Body of pancreas (tissue), 4 donors: Measurements from ENCODE around the gene DNAH12. TPM values are rescaled to one million over a fixed set of nuclear protein-coding genes. Genes with fewer than 3 reads are reported as not detected.

Source experiments
- ATAC-seq: fragments of 150-250 bp; one replicate; pipeline ENCODE4 v1.9.1; 2016
- DNase-seq, 4 donors: peaks; one replicate each; pipeline ENCODE4 v3.0.0-alpha.2; 2019
- H3K27ac ChIP-seq, 4 donors: fragments of 200-600 bp; sonication (generic); 1 replicate in 3 of 4; 2 replicates in 1 of 4; pipeline versions ENCODE4 v1.5.1 to v1.6.1; 2016 to 2019; ENCODE audit warnings: mild to moderate bottlenecking in 1 of 4, mixed read lengths in 1 of 4, moderate library complexity in 1 of 4
- H3K27me3 ChIP-seq, 2 donors: fragments of 200-600 bp; sonication (generic); one replicate each; pipeline ENCODE4 v1.6.0; 2016; ENCODE audit warnings: mild to moderate bottlenecking in 1 of 2
- H3K36me3 ChIP-seq, 2 donors: fragments of 200-600 bp; sonication (generic); replicated peaks in 1 of 2; 2 replicates each; pipeline ENCODE4 v1.5.1; 2016; ENCODE audit warnings: low read depth in 2 of 2; ENCODE audit not compliant: insufficient read depth in 1 of 2
- H3K4me1 ChIP-seq: fragments of 200-600 bp; sonication (generic); one replicate; pipeline ENCODE4 v1.6.0; 2016
- H3K4me3 ChIP-seq, 2 donors: fragments of 200-600 bp; sonication (generic); 1 replicate in 1 of 2; 2 replicates in 1 of 2; pipeline ENCODE4 v1.5.1; 2016 to 2019
- H3K9me3 ChIP-seq, 3 donors: fragments of 200-600 bp; sonication (generic); 1 replicate in 2 of 3; 2 replicates in 1 of 3; pipeline ENCODE4 v1.5.1; 2016
- CTCF ChIP-seq, 7 experiments: fragments of 450-650 bp in 4 of 7; fragments of 200-600 bp in 3 of 7; sonication (generic) in 3 of 7; IDR thresholded peaks; one replicate each; pipeline ENCODE4 v1.5.1; 2016 to 2019; ENCODE audit warnings: antibody characterized with exemption in 7 of 7
- POLR2A ChIP-seq, 3 donors: fragments of 450-650 bp; IDR thresholded peaks; one replicate each; pipeline ENCODE4 v1.6.1; 2016; ENCODE audit warnings: antibody characterized with exemption in 3 of 3, mild to moderate bottlenecking in 2 of 3
- WGBS, 2 donors: methylation state at CpG; one replicate each; pipeline ENCODE4 v1.1.5; 2017; 5-methylcytosine and 5-hydroxymethylcytosine counted together
- intact Hi-C: fragments of 100-400 bp; cut with DNase I; formaldehyde crosslinking; loops from one replicate; pipeline ENCODE4 v1.15.1; 2023
- total RNA-seq, 2 donors: library from RNA; depleted of rRNA; stranded (reverse); fragments of >200 nt; gene quantifications; one replicate each; pipeline ENCODE4 v1.1.0, GENCODE V29; 2016

DNAH12 gene
- total RNA-seq, 2 donors from 2014 or later, result 0.52 to 0.99 TPM

- intact Hi-C loops, result no loop called here
- WGBS, 2 donors, result 96 to 100% methylated on average over 2 of the region's 2 CpGs
- ATAC-seq, result no peak
These were observed 268.8 kb downstream of the DNAH12 start for GRCh38 chr3:57275393-57275792.

GRCh38 chr3:57274845-57275244 lies 269.3 kb downstream of the DNAH12 start:
- no peaks in the 10 kb centered on the region for H3K27me3 ChIP-seq
- TF ChIP-seq POLR2A (IDR thresholded peaks at IDR 0.05) (no peak), CTCF (IDR thresholded peaks at IDR 0.05) (no peak)
- no peaks in the 10 kb centered on the region for H3K4me1 ChIP-seq
- 93% methylated on average over 6 of the region's 6 CpGs for WGBS, 2 donors
- ATAC-seq, result no peak
- H3K27ac ChIP-seq, result no peak overlapping the region
- H3K9me3 ChIP-seq, result peaks cover 0 to 7% (median 0%) of the 10 kb centered on the region in 3 donors
- no peak overlapping the region for H3K4me3 ChIP-seq
- no peak for DNase-seq
- intact Hi-C loops, result no loop called here
- H3K36me3 ChIP-seq, result peaks cover 4 to 7% of the 10 kb centered on the region in 2 donors

More at GRCh38 chr3:57275393-57275792, 268.8 kb downstream of the DNAH12 start:
- TF ChIP-seq CTCF (IDR thresholded peaks at IDR 0.05) (no peak), POLR2A (IDR thresholded peaks at IDR 0.05) (no peak)
- no peaks in the 10 kb centered on the region for H3K27me3 ChIP-seq
- H3K4me3 ChIP-seq, result no peak overlapping the region
- H3K9me3 ChIP-seq, result peaks cover 0 to 8% (median 0%) of the 10 kb centered on the region in 3 donors
- no peak for DNase-seq
- peaks cover 4 to 5% of the 10 kb centered on the region in 2 donors for H3K36me3 ChIP-seq
- no peak overlapping the region for H3K27ac ChIP-seq
- no peaks in the 10 kb centered on the region for H3K4me1 ChIP-seq

GRCh38 chr3:57268416-57268815 lies 275.7 kb downstream of the DNAH12 start:
- Histone ChIP-seq H3K4me1 (no peaks in the 10 kb centered on the region), H3K27ac (no peak overlapping the region), H3K9me3 (no peaks in the 10 kb centered on the region), H3K36me3 (peaks cover 0 to 39% of the 10 kb centered on the region in 2 donors), H3K4me3 (no peak overlapping the region), H3K27me3 (no peaks in the 10 kb centered on the region)
- ATAC-seq (no peak), DNase-seq (no peak)
- TF ChIP-seq POLR2A (IDR thresholded peaks at IDR 0.05) (no peak), CTCF (IDR thresholded peaks at IDR 0.05) (no peak)
- WGBS, 2 donors, result 88 to 90% methylated on average over 1 of the region's 1 CpG
- intact Hi-C loops, result no loop called here

- Histone ChIP-seq H3K4me3 (no peak overlapping the region), H3K4me1 (no peaks in the 10 kb centered on the region), H3K9me3 (no peaks in the 10 kb centered on the region), H3K27ac (no peak overlapping the region), H3K27me3 (no peaks in the 10 kb centered on the region), H3K36me3 (peaks cover 0 to 56% of the 10 kb centered on the region in 2 donors)
- DNase-seq (no peak), ATAC-seq (no peak)
- 92 to 94% methylated on average over 3 of the region's 3 CpGs for WGBS, 2 donors
- no peak for TF ChIP-seq CTCF (IDR thresholded peaks at IDR 0.05)
- no peak for TF ChIP-seq POLR2A (IDR thresholded peaks at IDR 0.05)
- intact Hi-C loops, result no loop called here
These were observed 282.2 kb downstream of the DNAH12 start for GRCh38 chr3:57261929-57262328.

GRCh38 chr3:57261119-57261518 lies 283.0 kb downstream of the DNAH12 start:
- intact Hi-C loops, result no loop called here
- 75 to 77% methylated on average over 4 of the region's 4 CpGs for WGBS, 2 donors
- ATAC-seq, result no peak
- TF ChIP-seq POLR2A (IDR thresholded peaks at IDR 0.05) (no peak), CTCF (IDR thresholded peaks at IDR 0.05) (no peak)
- Histone ChIP-seq H3K27me3 (no peaks in the 10 kb centered on the region), H3K4me1 (no peaks in the 10 kb centered on the region), H3K27ac (no peak overlapping the region), H3K4me3 (no peak overlapping the region), H3K36me3 (peaks cover 0 to 52% of the 10 kb centered on the region in 2 donors), H3K9me3 (no peaks in the 10 kb centered on the region)
- DNase-seq, result no peak
